ENCODE measurements around the gene ADPRHL1. TPM values are rescaled to one million over a fixed set of nuclear protein-coding genes. Genes with fewer than 3 reads are reported as not detected.
A peak's percentile ranks its signal among the peaks of the same experiment; 100 is the strongest.
"Not testable (repeated sequence)": the region's sequence is repeated elsewhere in the genome, so short reads cannot be mapped to it uniquely, and the experiment has no call there.

The ADPRHL1 gene
- total RNA-seq, 1 donor from 2014 or later = 3.1 TPM

- no peaks in the 10 kb centered on the region for H3K36me3 ChIP-seq (ENCODE audit: insufficient read depth, low read length)
- DNase-seq (ENCODE audit: low read depth) (peak; percentile 20), FAIRE-seq (no peak)
- Mint-ChIP-seq H3K36me3 (ENCODE audit: low read depth, unreplicated experiment) (no peaks in the 10 kb centered on the region), H3K27me3 (ENCODE audit: low read depth, unreplicated experiment) (peaks cover 30% of the 10 kb centered on the region), H3K27ac (ENCODE audit: unreplicated experiment) (no peak overlapping the region), H3K9me3 (ENCODE audit: unreplicated experiment) (peaks cover 5% of the 10 kb centered on the region), H3K4me1 (ENCODE audit: low read depth, unreplicated experiment) (no peaks in the 10 kb centered on the region), H3K4me3 (ENCODE audit: unreplicated experiment) (peak overlapping the region; percentile 87)
- H3K9ac ChIP-seq (ENCODE audit: low read length) = peak overlapping the region; percentile 76
- H3K27me3 ChIP-seq (ENCODE audit: insufficient read depth, low read length) = no peaks in the 10 kb centered on the region
- H4K20me1 ChIP-seq (ENCODE audit: insufficient read depth, low read length) = no peaks in the 10 kb centered on the region
- H3K79me2 ChIP-seq (ENCODE audit: insufficient read depth, low read length) = no peaks in the 10 kb centered on the region
- no peaks in the 10 kb centered on the region for H3K9me3 ChIP-seq (ENCODE audit: insufficient read depth, low read depth, low read length)
- peak; percentile 28 for TF ChIP-seq CTCF (IDR thresholded peaks at IDR 0.05; ENCODE audit: insufficient read depth, low read depth, low read length)
- no peak for TF ChIP-seq EZH2 (IDR thresholded peaks at IDR 0.05; ENCODE audit: insufficient read depth, low read length)
- no peak overlapping the region for H3K27ac ChIP-seq (ENCODE audit: low read depth, low read length)
- H3K4me2 ChIP-seq (ENCODE audit: low read length) = peak overlapping the region; percentile 98
- H3K4me3 ChIP-seq (ENCODE audit: insufficient read depth, low read depth, low read length) = peak overlapping the region; percentile 63
- peak overlapping the region; percentile 94 for H2AFZ ChIP-seq (ENCODE audit: low read depth, low read length)
- peaks cover 13% of the 10 kb centered on the region for H3K4me1 ChIP-seq (ENCODE audit: insufficient read depth, low read length)
Measured at GRCh38 chr13:113393563-113394338, 59.5 kb downstream of the ADPRHL1 start.

GRCh38 chr13:113393226-113393562, 60.1 kb downstream of the ADPRHL1 start:
- Histone ChIP-seq H3K9ac (ENCODE audit: low read length) (peak overlapping the region; percentile 76), H3K9me3 (ENCODE audit: insufficient read depth, low read depth, low read length) (peaks cover 4% of the 10 kb centered on the region), H4K20me1 (ENCODE audit: insufficient read depth, low read length) (no peaks in the 10 kb centered on the region), H2AFZ (ENCODE audit: low read depth, low read length) (peak overlapping the region; percentile 94), H3K4me1 (ENCODE audit: insufficient read depth, low read length) (peaks cover 13% of the 10 kb centered on the region), H3K27me3 (ENCODE audit: insufficient read depth, low read length) (no peaks in the 10 kb centered on the region), H3K27ac (ENCODE audit: low read depth, low read length) (no peak overlapping the region), H3K79me2 (ENCODE audit: insufficient read depth, low read length) (no peaks in the 10 kb centered on the region), H3K4me2 (ENCODE audit: low read length) (peak overlapping the region; percentile 98), H3K36me3 (ENCODE audit: insufficient read depth, low read length) (no peaks in the 10 kb centered on the region), H3K4me3 (ENCODE audit: insufficient read depth, low read depth, low read length) (peak overlapping the region; percentile 63)
- Mint-ChIP-seq H3K4me3 (ENCODE audit: unreplicated experiment) (peak overlapping the region; percentile 87), H3K27me3 (ENCODE audit: low read depth, unreplicated experiment) (peaks cover 27% of the 10 kb centered on the region), H3K4me1 (ENCODE audit: low read depth, unreplicated experiment) (no peaks in the 10 kb centered on the region), H3K27ac (ENCODE audit: unreplicated experiment) (no peak overlapping the region), H3K9me3 (ENCODE audit: unreplicated experiment) (peaks cover 5% of the 10 kb centered on the region), H3K36me3 (ENCODE audit: low read depth, unreplicated experiment) (no peaks in the 10 kb centered on the region)
- DNase-seq (ENCODE audit: low read depth) = no peak
- TF ChIP-seq CTCF (IDR thresholded peaks at IDR 0.05; ENCODE audit: insufficient read depth, low read depth, low read length) = no peak
- no peak for TF ChIP-seq EZH2 (IDR thresholded peaks at IDR 0.05; ENCODE audit: insufficient read depth, low read length)
- no peak for FAIRE-seq

- FAIRE-seq (no peak), DNase-seq (ENCODE audit: low read depth) (no peak)
- Histone ChIP-seq H3K9me3 (ENCODE audit: insufficient read depth, low read depth, low read length) (peaks cover 4% of the 10 kb centered on the region), H3K79me2 (ENCODE audit: insufficient read depth, low read length) (no peaks in the 10 kb centered on the region), H3K36me3 (ENCODE audit: insufficient read depth, low read length) (no peaks in the 10 kb centered on the region), H3K9ac (ENCODE audit: low read length) (no peak overlapping the region), H3K4me3 (ENCODE audit: insufficient read depth, low read depth, low read length) (no peak overlapping the region), H2AFZ (ENCODE audit: low read depth, low read length) (no peak overlapping the region), H3K27me3 (ENCODE audit: insufficient read depth, low read length) (no peaks in the 10 kb centered on the region), H3K27ac (ENCODE audit: low read depth, low read length) (no peak overlapping the region), H3K4me1 (ENCODE audit: insufficient read depth, low read length) (peaks cover 13% of the 10 kb centered on the region), H3K4me2 (ENCODE audit: low read length) (no peak overlapping the region), H4K20me1 (ENCODE audit: insufficient read depth, low read length) (no peaks in the 10 kb centered on the region)
- Mint-ChIP-seq H3K36me3 (ENCODE audit: low read depth, unreplicated experiment) (peaks cover 6% of the 10 kb centered on the region), H3K4me3 (ENCODE audit: unreplicated experiment) (no peak overlapping the region), H3K27me3 (ENCODE audit: low read depth, unreplicated experiment) (peaks cover 32% of the 10 kb centered on the region), H3K9me3 (ENCODE audit: unreplicated experiment) (peaks cover 20% of the 10 kb centered on the region), H3K4me1 (ENCODE audit: low read depth, unreplicated experiment) (no peaks in the 10 kb centered on the region), H3K27ac (ENCODE audit: unreplicated experiment) (no peak overlapping the region)
- TF ChIP-seq CTCF (IDR thresholded peaks at IDR 0.05; ENCODE audit: insufficient read depth, low read depth, low read length) = no peak
- TF ChIP-seq EZH2 (IDR thresholded peaks at IDR 0.05; ENCODE audit: insufficient read depth, low read length) = no peak
Measured at GRCh38 chr13:113390874-113391497, 62.3 kb downstream of the ADPRHL1 start.

- H3K36me3 Mint-ChIP-seq (ENCODE audit: low read depth, unreplicated experiment); H3K4me3 ChIP-seq (ENCODE audit: insufficient read depth, low read depth, low read length); H3K27me3 ChIP-seq (ENCODE audit: insufficient read depth, low read length); FAIRE-seq; H4K20me1 ChIP-seq (ENCODE audit: insufficient read depth, low read length); H3K27ac ChIP-seq (ENCODE audit: low read depth, low read length); H3K4me2 ChIP-seq (ENCODE audit: low read length); H3K9me3 ChIP-seq (ENCODE audit: insufficient read depth, low read depth, low read length); H3K4me3 Mint-ChIP-seq (ENCODE audit: unreplicated experiment); H3K36me3 ChIP-seq (ENCODE audit: insufficient read depth, low read length); H2AFZ ChIP-seq (ENCODE audit: low read depth, low read length); H3K9ac ChIP-seq (ENCODE audit: low read length); H3K4me1 Mint-ChIP-seq (ENCODE audit: low read depth, unreplicated experiment); H3K79me2 ChIP-seq (ENCODE audit: insufficient read depth, low read length); H3K27ac Mint-ChIP-seq (ENCODE audit: unreplicated experiment); DNase-seq (ENCODE audit: low read depth): not testable (repeated sequence)
- Mint-ChIP-seq H3K27me3 (ENCODE audit: low read depth, unreplicated experiment) (peaks cover 42% of the 10 kb centered on the region), H3K9me3 (ENCODE audit: unreplicated experiment) (peaks cover 27% of the 10 kb centered on the region)
- H3K4me1 ChIP-seq (ENCODE audit: insufficient read depth, low read length) = peaks cover 13% of the 10 kb centered on the region
Measured at GRCh38 chr13:113389586-113389985, 63.7 kb downstream of the ADPRHL1 start.
